GM19240 (cell line): Measurements from ENCODE around the gene HAPLN1.
"Not testable (repeated sequence)": the region's sequence is repeated elsewhere in the genome, so short reads cannot be mapped to it uniquely, and the experiment has no call there.

Source experiments
- DNase-seq: peaks from one replicate; pipeline ENCODE4 v3.0.0; 2011; ENCODE audit warnings: low spot score; ENCODE audit not compliant: insufficient read length

Gene HAPLN1

DNA sequence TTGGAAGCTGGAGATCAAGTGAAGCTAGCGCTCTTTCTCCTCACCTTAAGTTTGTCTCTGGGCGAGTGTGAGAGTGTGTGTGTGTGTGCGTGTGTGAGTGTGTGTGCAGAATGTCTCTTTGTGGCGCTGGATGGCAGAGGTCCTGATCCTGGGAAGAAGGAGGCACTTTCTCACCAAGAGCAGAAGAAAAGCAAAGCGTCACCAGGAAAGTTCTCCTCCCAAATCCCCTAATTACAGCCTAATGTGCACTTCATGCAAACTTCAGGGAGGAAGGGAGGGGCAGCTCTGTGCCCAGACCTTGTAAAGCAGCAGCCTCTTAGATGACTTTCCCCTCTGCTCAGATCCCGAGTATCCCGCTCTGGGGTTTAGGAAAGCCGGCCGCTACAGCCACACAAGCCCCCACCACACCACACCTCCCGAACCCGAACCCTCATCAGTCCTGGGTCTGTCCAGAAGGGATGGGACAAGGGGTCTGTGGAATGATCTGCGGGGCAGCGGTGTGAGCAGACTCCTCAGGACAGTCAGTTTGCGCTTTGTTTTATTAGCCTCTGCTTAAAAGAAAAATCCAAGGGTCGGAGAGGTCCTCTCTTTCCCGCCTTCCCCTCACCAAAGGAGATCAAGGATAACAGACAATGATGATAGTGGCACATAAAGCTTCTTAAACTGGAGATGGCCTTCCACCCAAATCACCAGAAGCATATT is at the start of gene HAPLN1:
TSS of gene HAPLN1 (minus strand) at position 20 of the 702 bp plus-strand sequence. CDS start 47,332 bp downstream, outside the sequence.
- no peak for DNase-seq

- DNase-seq = no peak
Measured at GRCh38 chr5:83767409-83767992, 46.8 kb upstream of the HAPLN1 start.

DNA sequence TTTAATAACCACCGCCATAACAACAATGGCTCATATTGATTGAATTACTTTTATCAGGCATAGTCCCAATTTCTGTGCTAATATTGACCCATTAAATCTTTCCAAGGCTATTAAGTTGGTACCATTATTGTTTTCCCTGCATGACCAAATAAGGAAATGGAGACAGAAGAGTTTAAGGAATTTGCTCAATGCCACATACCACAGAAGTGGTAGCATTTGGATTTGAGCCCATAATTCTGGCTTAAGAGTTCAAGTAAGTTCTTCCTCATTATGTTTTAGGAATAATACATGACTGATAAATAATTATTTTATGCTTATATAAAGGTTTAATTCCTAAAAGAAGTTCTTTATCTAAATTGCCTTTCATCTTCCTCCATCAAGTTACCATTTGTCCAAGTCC is 43.4 kb upstream of the HAPLN1 start:
- DNase-seq = no peak

DNA sequence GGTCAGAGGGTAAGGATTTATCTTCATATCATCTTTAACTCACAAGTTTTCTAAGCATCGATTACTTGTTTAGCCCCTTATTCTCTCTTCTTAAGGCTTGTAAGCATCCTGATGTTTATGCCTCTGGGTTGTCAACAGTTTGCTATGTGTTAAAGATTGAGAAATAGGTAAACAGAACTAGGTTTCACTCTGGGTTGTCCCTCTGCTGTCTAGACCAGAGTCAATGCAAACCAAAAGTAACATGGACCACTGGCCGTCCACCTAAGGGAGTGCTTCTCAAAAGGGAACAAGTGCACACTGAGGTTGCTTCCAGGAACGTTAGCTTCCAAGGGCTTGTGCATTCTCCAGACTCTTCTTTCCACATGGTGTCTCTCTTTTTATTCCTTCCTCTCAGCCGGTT is 39.9 kb upstream of the HAPLN1 start:
- DNase-seq = no peak

GRCh38 chr5:83752700-83753099 is 32.0 kb upstream of the HAPLN1 start:
- DNase-seq = no peak

DNA sequence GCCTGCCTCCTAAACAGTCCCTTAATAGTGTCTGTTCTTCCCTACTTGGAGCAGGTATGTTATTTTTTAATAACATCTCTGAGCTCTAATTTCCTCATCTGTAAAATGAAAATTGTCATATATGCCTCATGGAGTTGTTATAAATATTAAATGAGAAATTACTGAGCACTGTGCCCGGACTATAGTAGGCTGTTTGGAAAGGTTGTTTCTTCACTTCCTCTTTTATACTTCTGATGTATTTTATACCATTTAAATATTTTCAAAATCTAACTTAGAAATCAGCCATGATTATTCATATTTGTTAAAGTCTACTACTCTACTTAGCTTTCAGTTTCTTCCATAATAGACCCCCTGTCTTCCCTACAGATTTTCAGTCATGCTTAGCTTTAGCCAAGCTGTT is 30.5 kb upstream of the HAPLN1 start:
- DNase-seq = no peak

- DNase-seq = no peak
Measured at GRCh38 chr5:83750749-83751148, 30.1 kb upstream of the HAPLN1 start.

GRCh38 chr5:83745816-83746215 is 25.2 kb upstream of the HAPLN1 start:
- DNase-seq = no peak

DNA sequence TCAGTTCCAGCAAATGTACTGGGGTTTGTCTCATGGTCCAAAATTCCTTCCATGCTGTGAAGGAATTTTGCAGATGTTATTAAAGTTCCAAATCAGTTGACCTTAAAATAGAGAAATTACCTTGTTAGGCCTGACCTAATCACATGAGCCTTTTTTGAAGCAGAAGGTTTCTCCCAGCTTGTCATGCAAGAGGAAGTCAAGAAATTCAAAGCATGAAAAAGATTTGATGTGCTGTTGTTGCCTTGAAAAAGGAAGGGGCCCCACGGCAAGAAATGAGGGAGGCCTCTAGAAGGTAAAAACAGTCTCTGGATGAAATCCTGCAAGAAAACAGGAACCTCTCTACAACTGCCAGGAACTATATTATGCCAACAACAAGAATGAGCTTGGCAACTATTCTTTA is 24.2 kb upstream of the HAPLN1 start:
- no peak for DNase-seq

DNA sequence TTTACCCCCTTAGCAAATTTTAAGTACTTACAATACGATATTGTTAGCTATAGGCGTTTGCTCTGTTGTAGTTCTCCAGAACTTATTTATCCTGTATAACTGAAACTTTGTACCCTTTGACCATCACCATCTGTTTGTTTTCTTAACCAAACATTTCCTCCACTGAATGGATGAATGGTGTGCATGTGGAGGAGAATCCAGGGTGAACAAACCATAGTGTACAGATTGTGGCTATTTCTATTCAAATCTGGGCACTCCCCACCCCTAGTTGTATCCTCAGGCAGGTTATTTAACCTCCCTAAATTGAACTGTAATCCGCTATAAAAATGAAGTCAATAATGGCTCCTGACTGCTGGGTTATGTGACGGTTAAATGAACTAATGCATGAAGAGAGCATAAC is 21.4 kb upstream of the HAPLN1 start:
- DNase-seq = no peak

DNA sequence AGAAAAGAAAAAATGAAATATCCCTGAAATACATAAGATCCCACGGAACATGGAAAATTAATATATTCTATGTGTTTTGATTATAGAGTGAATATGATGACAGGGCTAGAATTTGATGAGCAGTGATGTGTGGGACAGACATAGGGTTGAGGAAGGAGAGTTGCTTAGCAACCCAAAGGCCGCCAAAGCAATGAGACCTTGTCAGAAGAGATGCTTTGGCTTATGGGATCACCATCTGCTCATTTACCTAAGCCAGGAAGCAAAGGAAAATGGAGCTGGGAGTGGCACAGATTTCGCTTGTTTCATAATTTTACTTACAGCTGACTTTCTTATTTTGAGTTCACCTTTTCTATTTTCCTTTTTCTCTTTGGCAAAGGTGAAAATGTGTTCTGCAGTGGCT is 20.9 kb upstream of the HAPLN1 start:
- no peak for DNase-seq

GRCh38 chr5:83740741-83741140 is 20.1 kb upstream of the HAPLN1 start:
- no peak for DNase-seq

DNA sequence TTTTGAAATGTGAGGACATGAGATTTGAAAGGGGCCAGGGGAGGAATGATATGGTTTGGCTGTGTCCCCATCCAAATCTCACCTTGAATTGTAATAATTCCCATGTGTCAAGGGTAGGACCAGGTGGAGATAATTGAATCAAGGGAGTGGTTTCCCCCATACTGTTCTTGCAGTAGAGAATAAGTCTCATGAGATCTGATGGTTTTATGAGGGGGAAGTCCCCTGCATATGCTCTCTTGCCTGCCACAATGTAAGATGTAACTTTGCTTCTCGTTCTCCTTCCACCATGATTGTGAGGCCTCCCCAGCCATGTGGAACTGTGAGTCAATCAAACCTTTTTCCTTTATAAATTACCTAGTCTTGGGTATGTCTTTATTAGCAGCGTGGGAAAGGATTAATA is 15.5 kb upstream of the HAPLN1 start:
- DNase-seq = not testable (repeated sequence)

GRCh38 chr5:83735058-83735457 is 14.4 kb upstream of the HAPLN1 start:
- DNase-seq = not testable (repeated sequence)

- DNase-seq = no peak
Measured at GRCh38 chr5:83731638-83732037, 11.0 kb upstream of the HAPLN1 start.

GRCh38 chr5:83729362-83729761 is 8.7 kb upstream of the HAPLN1 start:
- DNase-seq = no peak

DNA sequence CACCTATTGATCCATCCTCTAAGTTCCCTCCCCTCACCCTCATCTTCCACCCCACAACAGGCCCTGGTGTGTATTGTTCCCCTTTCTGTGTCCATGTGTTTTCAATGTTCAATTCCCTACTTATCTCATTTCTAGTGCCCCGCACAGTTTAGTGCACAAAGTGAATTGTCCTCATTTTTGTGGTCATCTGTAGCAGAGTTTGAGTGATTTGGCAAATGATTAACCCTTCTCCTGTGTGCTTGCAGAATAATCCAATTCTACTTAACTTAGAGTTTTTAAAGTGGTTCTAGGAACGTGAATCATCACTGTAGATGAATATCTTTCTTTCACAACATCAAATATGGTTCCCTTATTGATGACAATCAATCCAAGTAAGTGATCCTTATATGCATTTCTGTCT is 6.3 kb upstream of the HAPLN1 start:
- no peak for DNase-seq

DNA sequence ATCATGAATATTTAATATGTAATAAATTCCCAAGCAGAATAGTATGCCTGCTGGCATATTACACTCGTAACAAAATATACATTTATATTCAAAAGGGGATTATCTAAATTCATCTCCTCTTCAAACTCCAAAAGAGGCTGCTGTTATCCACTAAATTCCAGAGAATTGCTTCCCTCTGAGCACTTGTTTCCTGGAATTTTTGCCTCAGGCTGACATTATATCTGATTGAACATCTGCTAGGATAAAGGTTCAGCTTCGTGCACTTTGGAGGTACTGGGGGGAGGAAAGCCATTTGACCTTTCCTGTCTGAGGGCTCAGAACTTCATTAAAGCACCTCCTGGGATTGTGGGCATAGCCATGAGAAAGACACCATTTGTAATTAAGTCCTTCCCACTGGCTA is 4.3 kb upstream of the HAPLN1 start:
- DNase-seq = no peak

GRCh38 chr5:83724001-83724400 is 3.3 kb upstream of the HAPLN1 start:
- DNase-seq = no peak

DNA sequence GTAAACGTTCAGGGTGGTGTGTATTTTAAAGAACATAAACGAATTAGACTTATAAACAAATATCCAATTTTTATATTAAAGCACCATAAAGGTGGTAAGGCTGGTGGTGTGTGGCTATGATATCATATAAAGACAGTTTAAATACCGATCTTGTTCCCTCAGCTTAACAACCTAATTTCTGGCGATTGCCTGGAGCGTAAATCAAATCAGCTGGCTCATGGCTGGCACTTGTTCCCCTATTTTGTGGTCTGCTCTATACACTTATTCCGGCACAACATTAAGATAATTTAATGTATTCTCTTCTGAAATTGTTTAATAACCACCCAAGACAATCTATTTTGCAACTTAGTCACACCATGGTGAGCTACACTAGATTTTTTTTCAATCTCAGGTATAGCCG is 2.4 kb upstream of the HAPLN1 start:
- no peak for DNase-seq

- no peak for DNase-seq
Measured at GRCh38 chr5:83721953-83722901, 1.6 kb upstream of the HAPLN1 start.

- no peak for DNase-seq
Measured at GRCh38 chr5:83718936-83719495, 1.6 kb downstream of the HAPLN1 start.
